GM12878 (cell line): ENCODE results near the gene CFAP57. TPM values are rescaled to one million over a fixed set of nuclear protein-coding genes. Genes with fewer than 3 reads are reported as not detected.

ENCODE experiments used
- ATAC-seq: fragments of 200-7000 bp; cut with Tn5 transposase; 3 replicates; pipeline ENCODE4 v1.9.1; 2020; ENCODE audit warnings: mild to moderate bottlenecking, moderate library complexity
- BruUV-seq: library from RNA; stranded (reverse); fragments of 400-500 nt; replicated peaks from 2 replicates; lab custom pipeline; 2021; lab: Mats Ljungman, UMichigan
- CTCF ChIA-PET: fragments of 300-600 bp; sonication (Branson Sonifier 250); formaldehyde crosslinking; extraction: SDS; loops from one replicate; lab custom pipeline; 2021; ENCODE audit warnings: inconsistent platforms; lab: Yijun Ruan, JAX
- POLR2A ChIA-PET: fragments of 350-600 bp; formaldehyde crosslinking; extraction: SDS; loops from one replicate; lab custom pipeline; 2021; ENCODE audit warnings: inconsistent platforms; lab: Charles Lee
- RAD21 ChIA-PET: fragments of 300-600 bp; sonication (Branson Sonifier 250); formaldehyde crosslinking; loops from one replicate; lab custom pipeline; 2023; ENCODE audit warnings: antibody characterized with exemption; ENCODE audit not compliant: unreplicated experiment; lab: Charles Lee
- SMC1A ChIA-PET: fragments of 300-600 bp; sonication (Branson Sonifier 250); formaldehyde crosslinking; loops from one replicate; lab custom pipeline; 2023; ENCODE audit not compliant: unreplicated experiment, uncharacterized antibody; lab: Charles Lee
- DNase-seq: peaks from one replicate; pipeline ENCODE4 v3.0.0-alpha.2; 2011; ENCODE audit warnings: low read depth, low spot score
- FAIRE-seq: peaks from 3 replicates; lab custom pipeline; 2011; peaks lifted over from hg19 to GRCh38; lab: Jason Lieb, UNC
- H2AFZ ChIP-seq: 2 replicates; pipeline ENCODE4 v1.6.0; 2011; ENCODE audit warnings: low read depth, low read length, control low read depth; ENCODE audit not compliant: control insufficient read depth
- H3K27ac ChIP-seq: 2 replicates; pipeline ENCODE4 v1.5.1; 2011; ENCODE audit warnings: control low read depth; ENCODE audit not compliant: control insufficient read depth, insufficient read depth
- H3K27me3 ChIP-seq, 2 experiments: replicated peaks in 1 of 2; 2 replicates each; pipeline versions ENCODE4 v1.6.0 to v1.6.1; 2011; ENCODE audit warnings: low read length in 1 of 2; ENCODE audit not compliant: control insufficient read depth in 2 of 2, insufficient read depth in 2 of 2
- H3K36me3 ChIP-seq, 2 experiments: 2 replicates each; pipeline ENCODE4 v1.5.1; 2011; ENCODE audit warnings: low read length in 1 of 2; ENCODE audit not compliant: control insufficient read depth in 2 of 2, insufficient read depth in 2 of 2
- H3K4me1 ChIP-seq: 2 replicates; pipeline ENCODE4 v1.6.1; 2011; ENCODE audit warnings: mild to moderate bottlenecking, low read length, moderate library complexity, mixed read lengths; ENCODE audit not compliant: control insufficient read depth, insufficient read depth
- H3K4me2 ChIP-seq: 2 replicates; pipeline ENCODE4 v1.6.0; 2011; ENCODE audit warnings: control low read depth; ENCODE audit not compliant: control insufficient read depth, insufficient read depth
- H3K4me3 ChIP-seq: fragments of 200-600 bp; sonication (generic); 2 replicates; pipeline ENCODE4 v1.5.1; 2016
- H3K79me2 ChIP-seq: 2 replicates; pipeline ENCODE4 v1.6.0; 2011; ENCODE audit warnings: low read length; ENCODE audit not compliant: control insufficient read depth, insufficient read depth
- H3K9ac ChIP-seq: 2 replicates; pipeline ENCODE4 v1.8.0; 2011; ENCODE audit warnings: low read length, control low read depth, mixed read lengths; ENCODE audit not compliant: control insufficient read depth, insufficient read depth
- H3K9me3 ChIP-seq: replicated peaks from 3 replicates; pipeline ENCODE4 v1.5.1; 2011; ENCODE audit warnings: mild to moderate bottlenecking, low read length; ENCODE audit not compliant: control insufficient read depth, insufficient read depth
- H4K20me1 ChIP-seq: 2 replicates; pipeline ENCODE4 v1.6.0; 2011; ENCODE audit not compliant: control insufficient read depth, insufficient read depth
- FOXK2 ChIP-seq: fragments of 450-650 bp; IDR thresholded peaks from 2 replicates; pipeline ENCODE4 v1.6.1; 2017; ENCODE audit warnings: mild to moderate bottlenecking, moderate library complexity
- IKZF2 ChIP-seq, 2 experiments: fragments of 450-650 bp; IDR thresholded peaks; 2 replicates each; pipeline ENCODE4 v1.6.1; 2017; ENCODE audit warnings: mild to moderate bottlenecking in 2 of 2, moderate library complexity in 2 of 2
- IRF4 ChIP-seq: IDR thresholded peaks from 2 replicates; pipeline ENCODE4 v1.6.1; 2011; ENCODE audit warnings: low read depth, low read length
- NFXL1 ChIP-seq: fragments of 450-650 bp; IDR thresholded peaks from 2 replicates; pipeline ENCODE4 v1.6.1; 2017; ENCODE audit warnings: antibody characterized with exemption, mild to moderate bottlenecking, borderline replicate concordance
- NFYB ChIP-seq: IDR thresholded peaks from 2 replicates; pipeline ENCODE4 v1.6.1; 2011; ENCODE audit warnings: low read depth, mild to moderate bottlenecking, low read length, improper control_type of control experiment, moderate library complexity; ENCODE audit not compliant: insufficient read depth
- NKRF ChIP-seq: fragments of 450-650 bp; conservative IDR thresholded peaks from 2 replicates; pipeline ENCODE4 v1.6.1; 2017; ENCODE audit warnings: mild to moderate bottlenecking, moderate library complexity
- NR2F1 ChIP-seq: fragments of 450-650 bp; conservative IDR thresholded peaks from 2 replicates; pipeline ENCODE4 v1.6.1; 2017; ENCODE audit warnings: mild to moderate bottlenecking
- SMAD5 ChIP-seq: IDR thresholded peaks from 2 replicates; pipeline ENCODE4 v1.6.1; 2016; ENCODE audit warnings: antibody characterized with exemption, low read depth
- SPI1 ChIP-seq: IDR thresholded peaks from 2 replicates; pipeline ENCODE4 v1.6.1; 2011; ENCODE audit warnings: low read depth, mild to moderate bottlenecking, low read length, moderate library complexity, borderline replicate concordance; ENCODE audit not compliant: insufficient read depth
- WGBS: methylation state at CpG from one replicate; pipeline ENCODE4 v1.1.6; 2016; ENCODE audit warnings: low lambda C conversion rate; ENCODE audit not compliant: insufficient replicate concordance, insufficient coverage; ENCODE audit errors: missing lambda C conversion rate; 5-methylcytosine and 5-hydroxymethylcytosine counted together
- in situ Hi-C: fragments of 300-500 bp; cut with MboI; formaldehyde crosslinking; loops from 9 replicates; pipeline ENCODE4 v1.14.3; 2018; ENCODE audit warnings: mixed read lengths
- intact Hi-C: fragments of 100-400 bp; cut with micrococcal nuclease; formaldehyde crosslinking; loops from one replicate; pipeline ENCODE4 v1.14.2; 2022; ENCODE audit not compliant: unreplicated experiment
- polyA plus RNA-seq, 11 experiments: library from polyadenylated mRNA; depleted of rRNA in 4 of 11; unstranded in 6 of 11; stranded (reverse) in 5 of 11; fragments of >200 nt; fragmentation: Nextera tagmentation in 4 of 11; fragmentation: Illumina TruSeq in 1 of 11; extraction: Ambion mirVana in 4 of 11; extraction: Trizol in 1 of 11; gene quantifications; 1 replicate in 1 of 11; 2 replicates in 10 of 11; pipeline versions ENCODE4 v1.2.1 to v1.2.3, GENCODE V29; 2011 to 2016; ENCODE audit warnings: inconsistent platforms in 2 of 11, missing spikeins in 2 of 11, low read depth in 1 of 11
- total RNA-seq, 4 experiments: library from RNA; depleted of rRNA in 3 of 4; stranded (reverse); fragments of >200 nt in 3 of 4; fragmentation: Illumina TruSeq in 1 of 4; extraction: Trizol in 1 of 4; gene quantifications; 2 replicates each; pipeline versions ENCODE4 v1.2.1 to v1.2.3, GENCODE V29; 2013 to 2021
- TF ChIP-seq, protein P1 (sequence below): fragments of 450-650 bp; IDR thresholded peaks from 2 replicates; pipeline ENCODE4 v1.6.1; 2018; ENCODE audit warnings: mild to moderate bottlenecking, low read depth, moderate library complexity; ENCODE audit not compliant: partially characterized antibody

The CFAP57 gene
- total and polyA plus RNA-seq, 10 of the 15 experiments (the other 5 are each of a cell fraction or from before 2014, with no cell fraction given), result 0.45 to 4.8 (median 1.3) TPM

DNA sequence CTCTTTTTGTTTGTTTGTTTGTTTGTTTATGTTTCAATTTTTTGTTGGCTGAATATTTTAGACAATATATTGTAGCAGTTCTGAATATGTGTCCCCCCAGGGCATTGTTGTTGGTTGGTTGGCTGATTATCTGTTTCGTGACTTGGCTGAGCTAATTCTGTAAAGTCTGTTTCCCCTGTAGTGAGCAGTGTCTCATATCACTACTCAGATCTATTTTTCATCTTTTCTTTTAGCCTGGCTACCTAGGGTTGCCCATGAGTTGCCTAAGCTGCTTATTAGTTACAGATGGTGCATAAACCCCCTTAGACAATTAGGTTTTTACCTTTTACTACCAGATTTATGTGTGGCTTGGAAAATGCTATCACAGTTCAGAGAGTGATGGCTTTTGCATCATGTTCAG, 32.3 kb downstream of the CFAP57 start (continued):
- TF ChIP-seq NFYB (no peak), SMAD5 (no peak), IRF4 (no peak; the same call in 1 of the 2 replicates), FOXK2 (no peak), NKRF (no peak), SPI1 (no peak), NFXL1 (no peak)
- TF ChIP-seq, all 136 proteins: peak for 8

DNA sequence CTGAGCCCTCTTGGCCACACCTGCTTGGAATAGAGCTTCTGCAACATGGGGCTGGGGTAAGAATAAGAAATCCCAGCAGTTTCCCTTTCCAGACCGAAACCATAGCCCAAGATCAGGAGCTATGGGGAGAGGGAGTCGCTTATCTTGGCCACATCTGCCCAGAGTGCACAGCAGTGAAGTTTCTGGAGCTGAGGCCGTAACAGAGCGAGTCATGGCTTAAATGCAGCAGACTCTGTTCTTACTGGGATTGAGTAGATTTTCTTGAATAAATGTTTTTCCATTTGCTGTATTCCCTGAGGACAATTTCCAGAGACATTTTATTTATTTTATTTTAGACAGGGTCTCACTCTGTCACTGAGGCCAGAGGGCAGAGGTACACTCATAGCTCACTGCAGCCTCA, 33.5 kb downstream of the CFAP57 start:
- FAIRE-seq (no peak), ATAC-seq (no peak), DNase-seq (no peak)
- H3K79me2 ChIP-seq, result peaks cover 11% of the 10 kb centered on the region; the same call in 1 of the 2 replicates
- no peaks in the 10 kb centered on the region for H4K20me1 ChIP-seq
- H3K9me3 ChIP-seq, result peaks cover 2% of the 10 kb centered on the region; the same call in 2 of the 3 replicates
- in situ Hi-C loops, result no loop called here
- no peaks in the 10 kb centered on the region for H3K27me3 ChIP-seq
- H3K9ac ChIP-seq, result no peak overlapping the region
- no peak overlapping the region for H3K4me3 ChIP-seq
- H2AFZ ChIP-seq, result no peak overlapping the region
- ChIA-PET RAD21 (interaction anchor here (1.5 to 2.6 kb wide), 2 partner anchors 16 to 132 kb away, joined by 4 to 9 read pairs; no protein-coding TSS in a partner anchor), CTCF (interaction anchor here (0.6 to 3.4 kb wide), 4 partner anchors 9 to 141 kb away, joined by 3 to 13 read pairs (median 7); no protein-coding TSS in a partner anchor), POLR2A (interaction anchor here (1.7 kb wide), 1 partner anchor 15 kb away, joined by 4 read pairs; no protein-coding TSS in a partner anchor)
- 100% methylated on average over 4 of the region's 4 CpGs for WGBS
- BruUV-seq, result no TSS peak
- H3K4me1 ChIP-seq, result peaks cover 20% of the 10 kb centered on the region
- H3K27ac ChIP-seq, result peak overlapping the region; percentile 40; the same call in 1 of the 2 replicates
- peaks cover 3 to 5% of the 10 kb centered on the region in 2 experiments; a peak in 3 of 4 replicates for H3K36me3 ChIP-seq
- intact Hi-C loops, result no loop called here
- H3K4me2 ChIP-seq, result peak overlapping the region; percentile 34
- TF ChIP-seq SPI1 (no peak), IKZF2 (IDR thresholded peaks at IDR 0.05) (no peak), NR2F1 (no peak)
- TF ChIP-seq, protein P1, sequence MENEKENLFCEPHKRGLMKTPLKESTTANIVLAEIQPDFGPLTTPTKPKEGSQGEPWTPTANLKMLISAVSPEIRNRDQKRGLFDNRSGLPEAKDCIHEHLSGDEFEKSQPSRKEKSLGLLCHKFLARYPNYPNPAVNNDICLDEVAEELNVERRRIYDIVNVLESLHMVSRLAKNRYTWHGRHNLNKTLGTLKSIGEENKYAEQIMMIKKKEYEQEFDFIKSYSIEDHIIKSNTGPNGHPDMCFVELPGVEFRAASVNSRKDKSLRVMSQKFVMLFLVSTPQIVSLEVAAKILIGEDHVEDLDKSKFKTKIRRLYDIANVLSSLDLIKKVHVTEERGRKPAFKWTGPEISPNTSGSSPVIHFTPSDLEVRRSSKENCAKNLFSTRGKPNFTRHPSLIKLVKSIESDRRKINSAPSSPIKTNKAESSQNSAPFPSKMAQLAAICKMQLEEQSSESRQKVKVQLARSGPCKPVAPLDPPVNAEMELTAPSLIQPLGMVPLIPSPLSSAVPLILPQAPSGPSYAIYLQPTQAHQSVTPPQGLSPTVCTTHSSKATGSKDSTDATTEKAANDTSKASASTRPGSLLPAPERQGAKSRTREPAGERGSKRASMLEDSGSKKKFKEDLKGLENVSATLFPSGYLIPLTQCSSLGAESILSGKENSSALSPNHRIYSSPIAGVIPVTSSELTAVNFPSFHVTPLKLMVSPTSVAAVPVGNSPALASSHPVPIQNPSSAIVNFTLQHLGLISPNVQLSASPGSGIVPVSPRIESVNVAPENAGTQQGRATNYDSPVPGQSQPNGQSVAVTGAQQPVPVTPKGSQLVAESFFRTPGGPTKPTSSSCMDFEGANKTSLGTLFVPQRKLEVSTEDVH, result no peak
- TF ChIP-seq, all 136 proteins: peak for 0
- SMC1A ChIA-PET, result interaction anchor here (0.7 to 1.4 kb wide), 2 partner anchors 8 kb away, joined by 3 read pairs; no protein-coding TSS in a partner anchor
